NOMO-1 treated with DMSO at 0.1 percent for 48 hours (cell line): ENCODE measurements around the gene TMEM132D.
A peak's percentile ranks its signal among the peaks of the same experiment; 100 is the strongest.

Experiments used
- DNase-seq: peaks from one replicate; lab custom pipeline; 2025; ENCODE audit not compliant: unreplicated experiment; lab: John Stamatoyannopoulos, UW

TMEM132D gene

DNA sequence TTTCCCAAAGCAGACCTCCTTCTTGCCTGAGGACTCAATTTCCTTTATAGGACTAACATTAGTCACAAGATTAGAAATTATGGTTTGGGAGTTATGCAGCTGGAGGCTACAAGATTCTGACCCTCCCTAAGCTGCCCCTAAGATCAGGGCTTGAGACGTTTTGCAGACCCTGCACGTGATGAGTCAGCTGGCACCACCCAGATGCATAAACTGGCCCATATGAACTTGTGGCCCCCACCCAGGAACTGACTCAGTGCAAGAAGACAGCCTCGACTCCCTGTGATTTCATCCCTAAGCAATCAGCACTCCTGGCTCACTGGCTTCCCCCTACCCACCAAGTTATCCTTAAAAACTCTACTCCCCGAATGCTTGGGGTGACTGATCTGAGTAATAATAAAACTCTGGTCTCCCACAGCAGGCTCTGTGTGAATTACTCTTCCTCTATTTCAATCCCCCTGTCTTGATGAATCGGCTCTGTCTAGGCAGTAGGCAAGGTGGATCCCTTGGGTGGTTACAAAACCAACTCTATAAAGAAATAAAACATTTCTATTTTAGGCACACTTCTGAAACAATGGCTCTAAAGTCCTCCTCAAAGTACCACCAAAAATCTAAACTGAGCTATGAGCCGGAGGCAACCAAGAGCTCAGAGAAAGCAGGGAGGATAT, 233.4 kb downstream of the TMEM132D start:
- DNase-seq: no peak

DNA sequence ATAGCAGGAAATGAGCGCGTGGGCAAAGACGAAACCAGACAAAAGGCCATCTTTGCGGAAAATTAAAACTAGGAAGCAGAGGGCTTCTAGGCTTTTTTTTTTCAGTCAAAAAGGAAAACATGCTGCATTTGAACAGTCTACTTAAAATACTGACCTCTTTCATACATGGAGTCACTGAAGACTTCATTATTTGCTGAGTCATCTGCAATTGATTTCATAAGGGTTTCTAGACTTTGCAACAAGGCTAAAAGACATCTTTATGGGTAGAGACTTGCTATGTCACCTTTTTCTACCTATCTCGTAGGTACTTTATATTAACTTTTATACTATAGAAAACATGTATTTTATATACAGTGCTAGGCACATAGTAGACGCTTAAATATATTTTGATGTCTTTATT, 238.4 kb downstream of the TMEM132D start:
- no peak for DNase-seq

GRCh38 chr12:129662234-129662633, 241.6 kb downstream of the TMEM132D start:
- DNase-seq: no peak

GRCh38 chr12:129660946-129661345, 242.9 kb downstream of the TMEM132D start:
- DNase-seq: no peak

DNA sequence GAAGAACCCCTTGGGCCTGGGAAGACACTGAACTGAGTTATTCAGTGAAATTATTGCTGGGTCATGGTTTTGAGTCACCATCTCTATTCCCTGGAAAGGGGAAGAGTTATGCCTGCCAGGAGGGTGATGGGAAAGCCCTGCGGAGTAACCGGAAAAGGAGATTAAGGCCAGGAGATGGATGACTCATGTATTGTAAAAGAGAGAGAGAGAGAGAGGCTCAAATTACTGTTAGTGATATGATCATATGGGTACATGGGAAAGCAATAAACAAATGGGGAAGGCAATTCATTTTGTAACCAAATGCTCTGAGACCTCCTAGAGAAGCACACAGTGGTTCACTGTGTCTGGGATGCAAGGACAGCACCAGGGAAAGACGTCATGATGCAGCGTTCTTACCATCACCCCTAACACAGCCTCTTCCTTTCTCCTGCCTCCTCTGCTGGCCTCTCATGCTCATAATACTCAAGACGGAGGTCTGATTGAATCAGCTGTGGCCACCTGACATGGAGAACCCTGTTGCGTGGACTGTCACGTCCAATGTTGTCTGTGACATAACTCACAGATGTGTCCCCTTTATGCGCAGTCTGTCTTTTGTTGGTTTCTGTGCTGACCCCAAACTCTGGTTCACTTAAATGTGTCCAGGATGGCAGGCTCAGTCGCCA, 243.7 kb downstream of the TMEM132D start:
- no peak for DNase-seq

DNA sequence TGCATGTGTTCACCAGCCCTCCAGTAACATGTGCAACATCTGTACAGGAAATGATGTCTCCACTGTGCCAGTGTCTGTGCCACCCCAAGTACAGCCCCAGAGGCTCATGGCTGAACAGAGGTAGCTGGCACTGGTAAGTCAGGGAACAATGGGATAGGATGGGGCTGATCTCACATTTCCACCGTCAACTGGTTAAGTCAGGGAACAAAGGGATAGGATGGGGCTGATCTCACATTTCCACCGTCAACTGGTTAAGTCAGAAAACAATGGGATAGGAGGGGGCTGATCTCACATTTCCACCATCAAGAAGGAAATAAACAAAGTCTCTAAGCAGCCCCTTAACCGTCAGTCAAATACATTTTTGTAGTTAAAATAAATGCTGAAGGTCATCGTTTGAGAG, 246.6 kb downstream of the TMEM132D start:
- no peak for DNase-seq

GRCh38 chr12:129651951-129652350, 251.9 kb downstream of the TMEM132D start:
- no peak for DNase-seq

- DNase-seq: no peak
Measured at GRCh38 chr12:129641926-129642325, 261.9 kb downstream of the TMEM132D start.

- no peak for DNase-seq
Measured at GRCh38 chr12:129635021-129635685, 268.7 kb downstream of the TMEM132D start.

DNA sequence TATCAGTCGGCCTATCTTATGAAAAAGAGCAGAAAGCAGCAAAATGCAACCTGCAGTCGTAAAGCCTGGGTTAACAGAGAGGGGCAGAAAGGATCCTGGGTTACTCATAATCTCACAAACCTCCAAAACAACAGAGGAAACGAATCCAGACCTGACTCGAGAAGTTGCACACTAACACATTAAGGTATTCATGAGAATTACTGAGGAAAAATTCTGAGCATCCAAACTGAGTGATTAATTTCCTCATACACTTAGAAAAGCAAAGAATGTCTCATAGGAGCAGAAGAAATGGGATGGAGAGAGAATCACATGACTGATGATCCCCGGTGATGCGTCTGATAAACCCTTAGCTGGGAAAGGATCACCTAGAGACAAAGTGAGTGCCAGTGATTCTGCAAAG, 272.5 kb downstream of the TMEM132D start:
- no peak for DNase-seq

- DNase-seq: no peak
Measured at GRCh38 chr12:129629901-129630300, 273.9 kb downstream of the TMEM132D start.

GRCh38 chr12:129622566-129622965, 281.3 kb downstream of the TMEM132D start:
- DNase-seq: no peak

- no peak for DNase-seq
Measured at GRCh38 chr12:129619271-129619670, 284.6 kb downstream of the TMEM132D start.

DNA sequence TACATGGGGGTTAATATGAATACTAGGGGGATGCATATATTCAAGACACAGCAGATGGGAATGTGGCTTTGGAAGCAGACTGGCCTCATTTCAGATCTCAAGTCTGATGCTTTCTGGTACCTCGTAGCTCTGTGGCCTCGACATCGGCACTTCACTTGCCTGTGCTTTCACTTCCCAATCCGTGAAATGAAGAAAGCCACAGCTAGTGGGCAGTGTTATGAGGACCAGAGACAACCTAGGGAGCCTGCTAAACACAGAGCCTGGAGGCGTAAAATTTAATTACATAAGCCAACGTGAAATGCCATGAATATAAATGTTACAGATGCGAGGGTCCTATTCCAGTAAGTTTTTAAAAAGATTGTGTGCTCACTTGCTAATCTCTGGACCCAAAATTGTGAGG, 286.0 kb downstream of the TMEM132D start:
- peak; percentile 8 for DNase-seq

GRCh38 chr12:129615001-129615400, 288.8 kb downstream of the TMEM132D start:
- DNase-seq: no peak

DNA sequence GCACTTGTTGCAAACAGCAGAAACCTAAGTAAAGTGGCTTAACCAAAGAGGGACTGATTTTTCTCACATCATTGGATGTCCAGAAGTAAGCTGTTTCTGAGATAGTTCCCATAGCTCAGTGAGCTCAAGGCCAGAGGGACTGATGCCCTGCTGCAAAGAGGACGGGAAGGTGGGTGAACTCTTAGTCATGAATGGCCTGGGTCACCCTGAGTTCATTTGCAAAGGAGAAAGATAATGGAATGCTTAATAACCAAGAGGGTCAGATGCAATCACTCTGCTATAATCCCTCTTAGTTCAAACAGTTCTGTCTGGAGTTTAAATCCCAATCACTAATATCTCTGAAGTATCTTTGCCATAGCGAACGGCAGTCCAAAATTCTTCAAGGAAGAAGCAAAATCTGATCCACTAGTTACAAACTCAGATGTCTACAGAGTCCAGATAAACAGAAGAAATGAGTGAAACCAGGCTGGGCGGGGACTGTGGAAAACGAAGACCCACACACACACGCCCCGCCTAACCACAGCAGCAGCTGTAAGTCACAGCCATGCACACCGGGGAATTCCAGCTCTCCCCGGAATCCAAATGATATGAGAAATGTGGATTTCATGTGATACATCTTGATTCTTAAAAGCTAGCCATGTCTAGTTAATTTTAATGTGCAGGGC, 289.5 kb downstream of the TMEM132D start:
- no peak for DNase-seq

DNA sequence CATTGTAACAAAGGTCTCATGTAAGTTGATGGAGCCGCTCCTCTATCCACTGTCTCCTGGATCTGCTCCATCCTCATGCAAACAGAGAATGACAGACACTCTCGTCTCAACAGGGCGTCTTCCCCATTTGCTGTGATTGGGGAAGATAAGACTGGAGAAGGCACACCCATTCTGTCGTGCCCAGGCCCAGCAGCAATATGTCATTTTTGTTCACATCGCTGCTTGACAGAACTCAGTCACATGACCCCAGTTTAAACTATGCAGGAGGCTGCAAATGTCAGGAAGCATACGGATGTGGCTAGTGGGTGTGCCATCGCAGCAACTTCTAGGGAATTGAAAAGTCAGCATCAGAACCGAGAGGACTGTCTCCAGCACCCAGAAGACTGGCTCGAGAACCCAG, 290.5 kb downstream of the TMEM132D start:
- DNase-seq: no peak

- no peak for DNase-seq
Measured at GRCh38 chr12:129610601-129611120, 293.2 kb downstream of the TMEM132D start.

GRCh38 chr12:129607756-129608155, 296.1 kb downstream of the TMEM132D start:
- DNase-seq: no peak

GRCh38 chr12:129607301-129607700, 296.5 kb downstream of the TMEM132D start:
- DNase-seq: no peak

DNA sequence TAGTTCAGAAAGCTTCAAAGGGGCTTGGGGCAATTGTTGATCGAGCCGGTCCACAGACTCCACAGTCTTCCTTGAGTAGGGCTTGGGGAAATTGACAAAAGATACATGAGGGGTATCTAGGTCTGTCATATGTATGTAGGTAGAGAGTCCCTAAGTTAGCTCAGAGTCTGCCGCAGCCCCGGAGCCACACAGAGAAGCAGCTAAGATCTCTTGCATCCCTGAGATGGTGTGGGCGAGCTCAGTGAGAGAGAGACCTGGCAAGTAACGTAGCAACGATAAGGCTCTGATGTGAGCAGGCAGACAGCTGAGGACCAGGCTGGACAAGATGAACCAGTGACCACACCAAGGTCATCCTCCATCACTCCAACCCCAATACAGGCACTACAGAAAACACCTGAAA, 297.6 kb downstream of the TMEM132D start:
- DNase-seq: no peak

- no peak for DNase-seq
Measured at GRCh38 chr12:129605666-129606065, 298.2 kb downstream of the TMEM132D start.
